Liver (tissue), 9 donors: ENCODE measurements around the gene GALNT9. TPM values are rescaled to one million over a fixed set of nuclear protein-coding genes. Genes with fewer than 3 reads are reported as not detected.

Source experiments
- DNase-seq: peaks from one replicate; pipeline ENCODE4 v3.0.0-alpha.2; 2017; ENCODE audit warnings: low spot score
- H3K27ac ChIP-seq, 2 donors: one replicate each; pipeline ENCODE4 v1.7.0; 2013; ENCODE audit warnings: inconsistent platforms in 2 of 2, low read length in 2 of 2, control low read depth in 1 of 2, low read depth in 1 of 2, mild to moderate bottlenecking in 1 of 2
- H3K27me3 ChIP-seq, 4 donors: one replicate each; pipeline versions ENCODE4 v1.6.1 to v1.7.0; 2013; ENCODE audit warnings: low read length in 3 of 4, inconsistent platforms in 1 of 4, mild to moderate bottlenecking in 1 of 4, moderate library complexity in 1 of 4; ENCODE audit not compliant: control insufficient read depth in 4 of 4, insufficient read depth in 4 of 4
- H3K36me3 ChIP-seq, 4 donors: one replicate each; pipeline versions ENCODE4 v1.6.1 to v1.7.0; 2013; ENCODE audit warnings: low read length in 3 of 4, mild to moderate bottlenecking in 3 of 4, low read depth in 1 of 4, moderate library complexity in 1 of 4; ENCODE audit not compliant: control insufficient read depth in 4 of 4, insufficient read depth in 3 of 4
- H3K4me1 ChIP-seq, 4 donors: one replicate each; pipeline versions ENCODE4 v1.6.1 to v1.7.0; 2013; ENCODE audit warnings: low read length in 3 of 4, mild to moderate bottlenecking in 3 of 4, moderate library complexity in 1 of 4; ENCODE audit not compliant: control insufficient read depth in 4 of 4, insufficient read depth in 4 of 4
- H3K4me3 ChIP-seq, 3 donors: one replicate each; pipeline versions ENCODE4 v1.6.1 to v1.7.0; 2013; ENCODE audit warnings: low read length in 3 of 3, control low read depth in 1 of 3, low read depth in 1 of 3, mild to moderate bottlenecking in 1 of 3
- H3K9ac ChIP-seq, 2 donors: one replicate each; pipeline ENCODE4 v1.7.0; 2013; ENCODE audit warnings: low read length in 2 of 2, mild to moderate bottlenecking in 2 of 2, moderate library complexity in 2 of 2, control low read depth in 1 of 2, low read depth in 1 of 2
- H3K9me3 ChIP-seq, 4 donors: one replicate each; pipeline versions ENCODE4 v1.6.1 to v1.7.0; 2013; ENCODE audit warnings: low read length in 3 of 4; ENCODE audit not compliant: control insufficient read depth in 4 of 4
- ATF3 ChIP-seq: IDR thresholded peaks from 2 replicates; pipeline ENCODE4 v1.6.1; 2016; ENCODE audit warnings: antibody characterized with exemption
- EGR1 ChIP-seq, 2 donors: IDR thresholded peaks; 2 replicates each; pipeline ENCODE4 v1.6.1; 2016 to 2018; ENCODE audit warnings: antibody characterized with exemption in 2 of 2, low read depth in 2 of 2
- FOXA1 ChIP-seq: IDR thresholded peaks from 2 replicates; pipeline ENCODE4 v1.6.1; 2016; ENCODE audit warnings: antibody characterized with exemption
- FOXA2 ChIP-seq: IDR thresholded peaks from 2 replicates; pipeline ENCODE4 v1.6.1; 2016; ENCODE audit warnings: antibody characterized with exemption
- GABPA ChIP-seq, 2 donors: IDR thresholded peaks in 1 of 2; conservative IDR thresholded peaks in 1 of 2; 2 replicates each; pipeline ENCODE4 v1.6.1; 2016; ENCODE audit warnings: antibody characterized with exemption in 2 of 2, mild to moderate bottlenecking in 1 of 2, moderate library complexity in 1 of 2
- HNF4A ChIP-seq, 2 donors: conservative IDR thresholded peaks; 2 replicates each; pipeline ENCODE4 v1.6.1; 2016; ENCODE audit warnings: antibody characterized with exemption in 2 of 2, mild to moderate bottlenecking in 2 of 2
- HNF4G ChIP-seq: IDR thresholded peaks from 2 replicates; pipeline ENCODE4 v1.6.1; 2016; ENCODE audit warnings: antibody characterized with exemption
- JUND ChIP-seq, 2 donors: IDR thresholded peaks; 2 replicates each; pipeline ENCODE4 v1.6.1; 2016; ENCODE audit warnings: antibody characterized with exemption in 2 of 2
- MAX ChIP-seq: IDR thresholded peaks from 2 replicates; pipeline ENCODE4 v1.6.1; 2016; ENCODE audit warnings: antibody characterized with exemption
- NR2F2 ChIP-seq: IDR thresholded peaks from 2 replicates; pipeline ENCODE4 v1.6.1; 2016; ENCODE audit warnings: antibody characterized with exemption
- RAD21 ChIP-seq, 2 donors: IDR thresholded peaks; 2 replicates each; pipeline ENCODE4 v1.6.1; 2016; ENCODE audit warnings: antibody characterized with exemption in 2 of 2, mild to moderate bottlenecking in 2 of 2
- REST ChIP-seq: IDR thresholded peaks from 2 replicates; pipeline ENCODE4 v1.6.1; 2016; ENCODE audit warnings: antibody characterized with exemption, mild to moderate bottlenecking
- RXRA ChIP-seq, 2 donors: IDR thresholded peaks; 2 replicates each; pipeline ENCODE4 v1.6.1; 2017 to 2018; ENCODE audit warnings: antibody characterized with exemption in 2 of 2, mild to moderate bottlenecking in 1 of 2
- SP1 ChIP-seq: IDR thresholded peaks from 2 replicates; pipeline ENCODE4 v1.6.1; 2018; ENCODE audit warnings: antibody characterized with exemption, mild to moderate bottlenecking
- TAF1 ChIP-seq: conservative IDR thresholded peaks from 2 replicates; pipeline ENCODE4 v1.6.1; 2016; ENCODE audit warnings: antibody characterized with exemption, mild to moderate bottlenecking
- YY1 ChIP-seq: IDR thresholded peaks from 2 replicates; pipeline ENCODE4 v1.6.1; 2016; ENCODE audit warnings: antibody characterized with exemption, mild to moderate bottlenecking
- WGBS: extraction: QIAGEN DNeasy Blood & Tissue Kit; methylation state at CpG from one replicate; pipeline ENCODE4 v1.1.7; 2013; 5-methylcytosine and 5-hydroxymethylcytosine counted together
- polyA plus RNA-seq, 2 donors: library from polyadenylated mRNA; stranded (reverse) in 1 of 2; unstranded in 1 of 2; fragments of 200-250 nt in 1 of 2; fragments of >200 nt in 1 of 2; fragmentation: Nextera tagmentation in 1 of 2; extraction: Ambion mirVana in 1 of 2; gene quantifications; one replicate each; pipeline versions ENCODE4 v1.2.1 to v1.2.3, GENCODE V29; 2013 to 2015
- total RNA-seq, 2 donors: library from RNA; depleted of rRNA; stranded (reverse); fragments of >200 nt; gene quantifications; one replicate each; pipeline ENCODE4 v1.2.3, GENCODE V29; 2014
- TF ChIP-seq, protein P1 (sequence below): IDR thresholded peaks from 2 replicates; pipeline ENCODE4 v1.6.1; 2016; ENCODE audit warnings: antibody characterized with exemption
- TF ChIP-seq, protein P2 (sequence below): fragments of 150-350 bp; IDR thresholded peaks from 2 replicates; pipeline ENCODE4 v1.5.1; 2017; ENCODE audit warnings: improper control_type of control experiment, low read depth, low read length; ENCODE audit not compliant: missing input control
- donor health status: healthy.
- donor health status: healthy.
- donor health status: healthy.
- donor health status: healthy.
- donor health status: healthy.

The GALNT9 gene
- total and polyA plus RNA-seq, 4 donors: 0.05 to 0.25 (median 0.09) TPM; not detected in 1

DNA sequence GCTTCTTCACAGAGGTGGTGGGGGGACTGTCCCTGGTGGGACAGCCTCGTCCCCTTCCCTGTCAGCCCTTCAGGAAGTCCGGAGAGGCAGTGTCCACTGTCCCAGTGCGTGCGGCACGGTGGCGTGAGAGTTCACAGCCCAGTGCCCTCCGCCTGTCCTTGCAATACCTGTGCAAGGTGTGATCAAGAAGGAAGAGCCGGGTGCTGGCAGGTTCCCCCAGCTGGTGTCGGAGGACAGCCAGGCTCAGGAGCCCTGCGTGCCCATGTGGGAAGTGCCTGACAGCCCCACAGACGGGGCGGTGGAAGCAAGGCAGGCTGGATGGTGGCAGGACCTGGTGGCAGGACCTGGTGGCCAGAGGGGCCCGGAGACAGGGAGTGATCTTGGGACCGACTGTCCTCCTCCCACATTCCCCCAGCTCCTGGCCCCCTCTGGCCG, 168.8 kb downstream of the GALNT9 start:
- TF ChIP-seq GABPA (IDR thresholded peaks at IDR 0.05 in 1 of 2, conservative IDR thresholded peaks at IDR 0.05 in 1 of 2): no peak
- no peak for TF ChIP-seq REST
- TF ChIP-seq FOXA2: no peak
- no peak for TF ChIP-seq EGR1 (IDR thresholded peaks at IDR 0.05; ENCODE audit: low read depth in 2 of 2)
- TF ChIP-seq TAF1: no peak
- no peak for TF ChIP-seq ATF3
- TF ChIP-seq, protein P1, sequence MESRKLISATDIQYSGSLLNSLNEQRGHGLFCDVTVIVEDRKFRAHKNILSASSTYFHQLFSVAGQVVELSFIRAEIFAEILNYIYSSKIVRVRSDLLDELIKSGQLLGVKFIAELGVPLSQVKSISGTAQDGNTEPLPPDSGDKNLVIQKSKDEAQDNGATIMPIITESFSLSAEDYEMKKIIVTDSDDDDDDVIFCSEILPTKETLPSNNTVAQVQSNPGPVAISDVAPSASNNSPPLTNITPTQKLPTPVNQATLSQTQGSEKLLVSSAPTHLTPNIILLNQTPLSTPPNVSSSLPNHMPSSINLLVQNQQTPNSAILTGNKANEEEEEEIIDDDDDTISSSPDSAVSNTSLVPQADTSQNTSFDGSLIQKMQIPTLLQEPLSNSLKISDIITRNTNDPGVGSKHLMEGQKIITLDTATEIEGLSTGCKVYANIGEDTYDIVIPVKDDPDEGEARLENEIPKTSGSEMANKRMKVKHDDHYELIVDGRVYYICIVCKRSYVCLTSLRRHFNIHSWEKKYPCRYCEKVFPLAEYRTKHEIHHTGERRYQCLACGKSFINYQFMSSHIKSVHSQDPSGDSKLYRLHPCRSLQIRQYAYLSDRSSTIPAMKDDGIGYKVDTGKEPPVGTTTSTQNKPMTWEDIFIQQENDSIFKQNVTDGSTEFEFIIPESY: no peak
- TF ChIP-seq RXRA (IDR thresholded peaks at IDR 0.05): no peak
- TF ChIP-seq HNF4G: no peak
- no peak for TF ChIP-seq MAX
- no peak for TF ChIP-seq RAD21 (IDR thresholded peaks at IDR 0.05)
- TF ChIP-seq YY1: no peak
- no peak for TF ChIP-seq NR2F2
- no peak for TF ChIP-seq FOXA1
- TF ChIP-seq, protein P2, sequence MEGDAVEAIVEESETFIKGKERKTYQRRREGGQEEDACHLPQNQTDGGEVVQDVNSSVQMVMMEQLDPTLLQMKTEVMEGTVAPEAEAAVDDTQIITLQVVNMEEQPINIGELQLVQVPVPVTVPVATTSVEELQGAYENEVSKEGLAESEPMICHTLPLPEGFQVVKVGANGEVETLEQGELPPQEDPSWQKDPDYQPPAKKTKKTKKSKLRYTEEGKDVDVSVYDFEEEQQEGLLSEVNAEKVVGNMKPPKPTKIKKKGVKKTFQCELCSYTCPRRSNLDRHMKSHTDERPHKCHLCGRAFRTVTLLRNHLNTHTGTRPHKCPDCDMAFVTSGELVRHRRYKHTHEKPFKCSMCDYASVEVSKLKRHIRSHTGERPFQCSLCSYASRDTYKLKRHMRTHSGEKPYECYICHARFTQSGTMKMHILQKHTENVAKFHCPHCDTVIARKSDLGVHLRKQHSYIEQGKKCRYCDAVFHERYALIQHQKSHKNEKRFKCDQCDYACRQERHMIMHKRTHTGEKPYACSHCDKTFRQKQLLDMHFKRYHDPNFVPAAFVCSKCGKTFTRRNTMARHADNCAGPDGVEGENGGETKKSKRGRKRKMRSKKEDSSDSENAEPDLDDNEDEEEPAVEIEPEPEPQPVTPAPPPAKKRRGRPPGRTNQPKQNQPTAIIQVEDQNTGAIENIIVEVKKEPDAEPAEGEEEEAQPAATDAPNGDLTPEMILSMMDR: no peak
- TF ChIP-seq HNF4A (conservative IDR thresholded peaks at IDR 0.05): no peak
- Histone ChIP-seq H3K27me3 (no peaks in the 10 kb centered on the region), H3K4me1 (peaks cover 2 to 14% (median 11%) of the 10 kb centered on the region in 4 donors), H3K9ac (no peak overlapping the region), H3K36me3 (peaks cover 0 to 7% (median 0%) of the 10 kb centered on the region in 4 donors), H3K27ac (no peak overlapping the region), H3K9me3 (no peaks in the 10 kb centered on the region), H3K4me3 (no peak overlapping the region)
- DNase-seq: no peak
- WGBS: 91% methylated on average over 15 of the region's 15 CpGs

DNA sequence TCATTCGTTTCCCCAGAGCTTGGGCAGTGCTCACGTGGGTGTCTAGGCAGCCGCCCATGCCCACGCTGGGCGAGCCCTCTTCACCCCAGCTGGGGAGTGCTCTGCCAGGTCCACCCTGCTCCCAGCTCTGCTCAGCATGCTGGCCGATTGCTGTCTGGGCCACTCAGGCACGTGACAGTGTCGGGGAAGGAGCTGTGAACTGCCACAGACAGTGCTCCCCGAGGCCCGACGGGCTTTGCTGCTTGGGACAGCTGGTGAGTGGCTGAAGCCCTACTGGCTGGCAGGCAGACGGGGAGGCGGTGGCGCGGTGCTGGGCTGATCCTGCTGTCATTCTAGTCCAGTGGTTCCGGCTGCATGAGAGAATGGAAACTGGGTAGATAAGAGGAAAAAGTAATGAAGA, 169.4 kb downstream of the GALNT9 start:
- Histone ChIP-seq H3K4me1 (peaks cover 2 to 14% (median 11%) of the 10 kb centered on the region in 4 donors), H3K27me3 (no peaks in the 10 kb centered on the region), H3K9me3 (no peaks in the 10 kb centered on the region), H3K9ac (no peak overlapping the region), H3K27ac (no peak overlapping the region), H3K36me3 (peaks cover 0 to 7% (median 0%) of the 10 kb centered on the region in 4 donors), H3K4me3 (no peak overlapping the region)
- TF ChIP-seq HNF4G (no peak), FOXA1 (no peak), SP1 (no peak), GABPA (IDR thresholded peaks at IDR 0.05 in 1 of 2, conservative IDR thresholded peaks at IDR 0.05 in 1 of 2) (no peak), JUND (IDR thresholded peaks at IDR 0.05) (no peak)
- 91% methylated on average over 16 of the region's 16 CpGs for WGBS
- no peak for DNase-seq
